ENCODE results near the gene PLSCR1.
"Not testable (repeated sequence)": the region's sequence is repeated elsewhere in the genome, so short reads cannot be mapped to it uniquely, and the experiment has no call there.

The PLSCR1 gene

DNA sequence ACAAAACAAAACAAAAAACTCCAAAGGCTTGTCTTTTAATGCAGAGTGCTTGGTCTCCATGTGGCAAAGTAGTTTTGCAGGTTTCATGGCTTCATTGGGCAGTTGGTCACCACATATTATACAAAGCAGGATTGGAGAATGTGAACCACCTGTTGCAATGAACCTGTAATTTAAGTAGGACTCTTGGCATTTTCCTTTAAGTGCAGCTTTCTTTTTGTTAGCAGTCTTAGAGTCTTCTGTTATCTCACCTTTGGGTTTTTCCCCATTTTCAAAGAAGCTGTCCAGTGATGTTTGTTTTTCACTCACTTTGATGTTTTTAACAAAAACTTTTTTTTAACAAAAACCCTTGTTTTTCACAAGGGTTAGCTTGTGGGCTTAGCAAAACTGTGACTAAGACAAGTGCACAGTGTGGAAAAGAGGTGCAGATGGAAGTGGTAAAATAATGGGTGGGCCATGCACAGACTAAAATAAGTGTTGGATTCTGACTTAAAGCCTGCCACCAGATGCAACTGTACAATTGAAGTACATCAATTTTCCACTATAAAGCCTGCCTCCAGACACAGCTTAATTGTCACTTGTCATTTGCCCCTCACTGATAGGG lies 2.9 kb upstream of the PLSCR1 start:
- DNase-seq = no peak

DNA sequence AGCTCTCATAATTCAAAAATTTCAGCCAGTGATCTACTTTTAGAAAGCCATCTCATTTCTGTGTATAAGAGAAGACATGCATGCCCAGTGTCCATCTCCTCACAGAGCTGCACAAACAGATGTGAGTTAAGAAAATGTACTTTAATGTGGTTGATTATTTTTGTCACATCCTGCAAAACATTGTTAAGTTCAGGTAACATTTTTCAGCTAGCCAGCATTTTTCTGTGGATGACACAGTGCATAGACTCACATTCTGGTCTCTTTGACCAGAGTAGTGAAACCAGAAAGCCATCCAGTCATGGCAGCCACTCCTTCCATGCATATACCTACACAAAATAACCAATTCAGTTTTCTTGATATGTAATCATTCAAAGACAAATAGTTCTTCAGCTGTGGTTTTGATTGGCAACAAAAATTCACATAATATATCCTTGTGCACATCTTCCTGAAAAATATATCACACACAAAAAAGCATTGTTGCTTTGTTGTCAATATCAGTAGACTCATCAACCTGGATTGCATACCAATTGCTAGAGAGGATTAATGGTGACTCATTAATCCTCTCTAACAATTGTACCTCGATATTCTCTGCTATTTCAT lies 2.1 kb upstream of the PLSCR1 start:
- no peak for DNase-seq

DNA sequence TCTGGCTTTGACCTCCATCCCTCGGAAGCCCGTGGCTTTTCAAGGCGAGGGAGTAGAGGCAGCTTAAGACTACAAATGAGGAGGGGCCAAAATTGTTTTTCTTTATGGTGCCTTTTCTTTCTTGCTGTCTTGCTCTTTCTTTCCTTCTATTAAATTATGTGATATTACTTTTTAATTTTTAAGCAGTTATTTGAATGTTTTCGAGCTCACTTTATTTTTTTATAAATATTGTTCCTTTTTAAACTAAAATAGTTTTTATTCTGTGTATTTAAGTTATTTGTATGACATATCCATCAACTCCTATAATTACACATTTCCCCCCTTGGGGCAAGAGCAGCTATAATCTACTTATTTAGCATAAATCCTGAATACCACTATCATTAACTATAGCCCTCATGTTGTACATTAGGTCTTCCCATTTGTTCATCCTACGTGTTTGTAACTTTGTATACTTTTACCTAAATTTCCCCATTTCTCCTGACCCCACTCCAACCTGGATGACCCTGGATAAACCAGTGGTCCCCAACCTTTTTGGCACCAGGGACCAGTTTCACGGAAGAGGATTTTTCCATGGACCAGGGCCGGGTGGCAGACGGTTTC lies 622 bp upstream of the PLSCR1 start:
- no peak for DNase-seq

DNA sequence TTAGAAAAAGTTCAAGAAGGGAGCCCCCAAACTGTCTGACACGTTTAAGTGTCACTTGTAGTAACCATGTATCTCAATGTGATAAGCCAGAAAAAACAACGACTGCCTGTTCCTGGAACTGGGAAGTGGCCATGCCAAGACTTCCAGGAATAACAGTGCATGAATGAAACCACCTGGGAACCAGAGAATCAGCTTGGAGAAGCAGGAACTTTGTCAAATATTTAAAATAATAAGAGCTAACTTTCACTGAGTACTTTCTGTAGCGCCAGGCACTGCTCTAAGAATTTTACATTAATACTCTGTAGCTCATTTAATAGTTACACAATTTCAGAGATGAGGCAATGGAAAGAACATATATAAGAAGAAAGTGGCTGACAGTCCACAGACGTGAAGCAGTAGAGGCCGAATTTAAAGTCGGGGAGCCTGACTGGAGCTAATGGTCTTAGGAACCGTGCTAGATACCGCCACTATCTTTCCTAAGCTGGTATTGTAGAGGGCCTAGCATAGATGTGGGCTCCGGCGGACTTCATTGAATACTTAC lies 876 bp downstream of the PLSCR1 start:
- DNase-seq = no peak

DNA sequence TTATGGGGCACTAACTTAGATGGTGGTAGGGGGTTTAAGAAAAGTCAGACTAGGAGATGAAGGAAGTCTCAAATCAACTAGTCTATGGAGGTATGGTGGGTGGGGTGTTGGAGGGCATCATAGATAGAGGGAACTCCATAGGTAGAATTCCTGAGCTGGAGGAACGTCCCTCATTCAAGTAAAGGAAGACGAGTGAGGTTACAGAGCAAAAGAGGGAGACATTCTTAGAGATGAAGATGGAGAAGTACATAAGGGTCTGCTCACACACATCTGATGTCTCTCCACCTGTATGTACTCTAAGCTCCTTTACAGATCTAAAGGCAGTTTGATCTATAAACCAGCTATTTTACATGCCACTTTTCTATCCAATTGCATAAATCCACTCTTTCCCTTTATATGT lies 1.4 kb downstream of the PLSCR1 start:
- DNase-seq = no peak

DNA sequence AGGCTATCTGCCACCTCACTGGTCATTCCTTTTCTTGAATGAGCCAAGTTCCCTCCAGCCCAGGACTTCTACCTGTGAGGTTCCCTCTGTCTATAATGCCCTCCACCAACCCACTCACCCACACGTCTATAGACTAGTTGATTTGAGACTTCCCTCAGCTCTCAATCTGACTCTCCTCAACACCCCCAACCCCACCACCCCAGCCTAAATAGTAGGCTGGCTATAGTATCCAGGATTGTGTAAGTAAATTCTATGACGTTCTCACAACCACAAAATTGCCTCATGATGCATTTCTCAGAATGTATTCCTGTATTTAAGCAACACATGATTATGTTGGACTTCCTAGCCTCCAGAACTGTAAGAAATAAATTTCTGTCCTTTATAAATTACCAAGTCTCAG lies 2.2 kb downstream of the PLSCR1 start:
- no peak for DNase-seq

DNA sequence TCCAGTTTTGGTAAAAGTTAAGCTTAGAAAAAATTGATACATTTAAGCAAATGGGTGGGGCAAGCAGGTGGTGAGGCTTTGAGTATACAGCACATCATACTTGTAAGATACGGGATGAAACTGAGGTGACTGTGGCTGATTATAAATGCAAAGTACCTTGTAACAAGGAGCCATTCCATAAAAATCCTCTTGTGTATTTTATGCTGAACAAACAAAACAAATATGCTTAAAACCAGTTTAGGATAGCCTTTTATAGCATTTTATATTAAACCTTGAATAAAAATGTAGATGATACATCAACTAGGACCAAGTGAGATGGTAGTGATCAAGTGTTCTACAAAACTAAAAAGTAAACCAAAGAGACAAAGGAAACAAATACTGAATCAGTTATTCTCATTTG lies 3.4 kb downstream of the PLSCR1 start:
- no peak for DNase-seq

DNA sequence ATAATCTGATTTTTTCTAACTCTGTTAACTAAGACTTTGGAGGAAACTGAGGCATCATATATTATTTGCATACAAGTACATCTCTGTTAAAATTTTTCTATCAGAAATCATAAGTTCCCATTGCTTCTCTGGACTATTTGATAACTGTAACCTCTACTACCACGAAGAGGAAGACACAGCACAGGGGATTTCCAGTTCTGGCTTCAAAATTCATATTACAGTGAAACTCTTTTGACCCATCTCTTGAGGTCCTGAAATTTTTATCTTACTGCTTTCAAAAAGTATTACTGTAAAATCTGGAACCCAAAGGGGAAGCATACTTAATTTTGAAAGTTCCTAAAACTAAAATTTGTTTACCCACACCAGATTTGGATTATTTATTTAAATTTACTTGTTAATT lies 4.2 kb downstream of the PLSCR1 start:
- no peak for DNase-seq

DNA sequence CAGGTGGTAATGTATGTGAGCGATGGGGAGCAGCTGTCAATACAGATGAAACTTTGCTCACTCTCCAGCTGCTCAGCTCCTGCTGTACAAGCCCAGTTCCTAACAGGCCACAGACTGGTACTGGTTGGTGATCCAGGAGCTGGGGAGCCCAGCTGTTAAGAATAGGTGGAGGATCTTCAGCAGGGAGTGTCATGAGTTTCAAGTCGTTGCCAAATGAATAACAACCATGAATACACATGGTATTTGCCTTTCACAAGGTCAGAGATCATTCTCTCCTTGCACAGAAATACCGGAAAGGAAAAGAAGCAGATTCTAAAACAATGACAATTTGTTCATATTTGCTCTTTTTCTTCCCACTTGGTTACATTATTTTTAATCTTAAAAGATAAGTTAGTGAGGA lies 5.1 kb downstream of the PLSCR1 start:
- no peak for DNase-seq

DNA sequence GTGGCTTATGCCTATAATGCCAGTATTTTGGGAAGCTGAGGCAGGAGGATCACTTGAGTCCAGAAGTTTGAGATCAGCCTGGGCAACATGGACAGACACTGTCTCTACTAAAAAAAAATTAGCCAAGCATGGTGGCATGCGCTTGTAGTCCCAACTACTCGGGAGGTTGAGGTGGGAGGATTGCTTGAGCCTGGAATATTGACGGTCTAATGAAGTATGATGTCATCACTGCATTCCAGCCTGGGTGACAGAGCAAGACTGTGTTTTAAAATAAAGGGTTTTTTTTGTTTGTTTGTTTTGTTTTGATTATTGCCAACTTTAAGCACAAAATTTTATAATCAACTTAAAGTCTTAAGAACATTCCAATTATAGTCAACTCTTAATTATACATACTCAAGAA lies 6.8 kb downstream of the PLSCR1 start:
- DNase-seq = no peak

DNA sequence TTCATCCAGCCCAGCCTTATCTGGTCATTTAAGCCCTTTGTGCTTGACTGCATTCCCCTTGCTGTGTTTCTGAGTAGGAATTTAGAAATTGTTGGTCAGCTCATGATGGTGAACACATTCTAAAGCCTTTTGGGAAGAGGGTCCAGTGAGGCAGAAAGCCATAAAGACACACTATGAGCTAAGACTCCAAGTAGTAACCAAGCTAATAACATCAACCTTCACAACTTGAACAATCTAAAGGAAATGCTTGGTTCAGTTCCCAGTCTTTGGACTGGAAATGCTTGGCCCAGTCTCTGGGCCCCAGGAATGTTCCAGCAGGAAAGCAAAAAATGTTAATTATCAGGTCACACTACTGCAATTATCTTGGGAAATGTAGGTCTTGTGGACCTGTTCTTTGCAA lies 7.7 kb downstream of the PLSCR1 start:
- no peak for DNase-seq

DNA sequence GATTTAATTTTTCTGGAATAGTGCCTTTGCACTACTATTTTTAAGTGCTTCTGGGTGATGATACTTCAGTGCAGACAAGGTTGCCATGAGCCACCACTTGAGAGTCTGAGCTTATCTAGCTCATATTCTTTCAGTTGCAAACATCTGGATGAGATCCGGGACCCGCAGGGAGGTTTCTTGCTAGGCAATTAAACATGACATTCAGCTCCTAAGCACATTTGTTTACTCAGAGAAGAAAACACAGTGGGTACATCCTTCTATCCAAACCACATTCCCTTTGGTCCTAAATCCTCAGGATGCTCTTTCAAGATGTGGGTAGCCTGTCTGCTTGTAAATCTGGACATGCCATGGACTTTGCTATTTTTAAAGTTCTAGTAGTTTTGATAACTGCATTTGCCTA lies 12.0 kb downstream of the PLSCR1 start:
- DNase-seq = no peak

DNA sequence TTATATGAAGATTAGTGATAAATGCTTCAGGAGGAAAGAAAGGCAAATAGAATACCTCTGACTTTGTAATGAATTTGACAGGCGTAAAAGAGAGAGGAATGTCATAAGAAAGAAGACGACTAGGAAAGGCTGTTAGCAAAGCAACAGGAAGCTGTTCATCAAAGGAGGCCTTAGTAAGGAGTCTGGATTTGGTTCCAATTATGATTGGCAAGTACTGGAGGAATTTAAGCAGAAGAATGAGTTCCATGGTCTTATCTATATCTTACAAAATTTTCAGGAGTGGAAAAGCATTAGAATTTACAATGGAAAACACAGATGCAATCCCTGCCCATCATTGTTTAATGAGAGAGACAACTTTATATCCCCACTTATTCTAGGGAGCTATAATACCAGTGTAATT lies 13.8 kb downstream of the PLSCR1 start:
- no peak for DNase-seq

DNA sequence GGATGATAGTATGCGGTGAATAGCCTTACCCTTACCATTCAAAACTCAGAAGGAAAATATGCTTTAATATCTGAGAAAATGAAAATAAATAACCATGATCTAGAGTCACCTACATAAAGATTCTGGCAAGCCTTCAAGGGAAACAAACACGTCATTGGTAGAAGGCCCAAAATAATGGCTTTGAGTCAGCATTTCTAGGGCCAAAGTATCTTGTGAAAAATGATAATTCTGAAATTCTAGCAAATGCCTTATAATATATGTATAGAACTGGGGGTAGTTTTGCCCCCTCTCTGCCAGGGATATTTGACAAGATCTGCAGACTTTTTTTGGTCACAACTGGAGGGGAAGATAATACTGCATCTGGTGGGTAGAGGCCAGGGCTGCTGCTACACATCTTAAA lies 15.4 kb downstream of the PLSCR1 start:
- no peak for DNase-seq

DNA sequence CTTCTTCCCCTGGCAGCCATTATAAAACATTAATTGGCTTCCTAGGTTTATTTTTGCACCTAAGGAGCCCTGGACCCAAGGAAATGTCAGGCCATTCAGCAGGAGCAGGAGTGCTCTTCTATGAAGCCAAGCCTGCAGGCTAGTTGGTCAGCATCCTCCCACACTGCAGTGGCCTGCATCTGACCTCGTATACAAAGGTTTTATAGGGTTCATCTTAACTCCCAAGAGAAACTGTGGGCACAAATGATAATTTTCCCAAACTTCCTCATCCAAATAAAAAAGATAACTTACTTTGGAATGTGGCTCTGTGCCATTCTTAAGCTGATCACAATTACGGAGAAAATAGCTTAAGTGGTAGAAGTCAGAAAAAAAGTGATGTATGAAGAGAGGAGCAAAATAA lies 19.4 kb downstream of the PLSCR1 start:
- no peak for DNase-seq

DNA sequence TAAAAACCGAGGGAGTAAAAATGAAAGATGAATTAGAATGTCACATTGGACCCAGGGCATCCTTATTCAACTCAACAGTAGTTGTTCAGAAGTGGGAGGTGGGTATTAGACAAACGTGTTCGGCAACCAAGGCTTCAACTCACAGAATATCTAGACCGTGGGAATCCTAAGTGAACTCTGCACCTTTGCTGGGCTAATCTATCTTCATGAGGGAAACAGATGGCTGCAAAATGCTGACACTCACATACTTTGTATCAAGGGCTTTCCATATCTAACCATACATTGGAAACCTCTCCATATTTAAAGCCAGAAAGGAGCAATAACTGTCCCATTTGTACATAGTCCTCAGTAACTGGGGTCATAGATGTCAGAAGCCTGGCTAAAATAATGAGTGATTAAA lies 20.9 kb downstream of the PLSCR1 start:
- no peak for DNase-seq

DNA sequence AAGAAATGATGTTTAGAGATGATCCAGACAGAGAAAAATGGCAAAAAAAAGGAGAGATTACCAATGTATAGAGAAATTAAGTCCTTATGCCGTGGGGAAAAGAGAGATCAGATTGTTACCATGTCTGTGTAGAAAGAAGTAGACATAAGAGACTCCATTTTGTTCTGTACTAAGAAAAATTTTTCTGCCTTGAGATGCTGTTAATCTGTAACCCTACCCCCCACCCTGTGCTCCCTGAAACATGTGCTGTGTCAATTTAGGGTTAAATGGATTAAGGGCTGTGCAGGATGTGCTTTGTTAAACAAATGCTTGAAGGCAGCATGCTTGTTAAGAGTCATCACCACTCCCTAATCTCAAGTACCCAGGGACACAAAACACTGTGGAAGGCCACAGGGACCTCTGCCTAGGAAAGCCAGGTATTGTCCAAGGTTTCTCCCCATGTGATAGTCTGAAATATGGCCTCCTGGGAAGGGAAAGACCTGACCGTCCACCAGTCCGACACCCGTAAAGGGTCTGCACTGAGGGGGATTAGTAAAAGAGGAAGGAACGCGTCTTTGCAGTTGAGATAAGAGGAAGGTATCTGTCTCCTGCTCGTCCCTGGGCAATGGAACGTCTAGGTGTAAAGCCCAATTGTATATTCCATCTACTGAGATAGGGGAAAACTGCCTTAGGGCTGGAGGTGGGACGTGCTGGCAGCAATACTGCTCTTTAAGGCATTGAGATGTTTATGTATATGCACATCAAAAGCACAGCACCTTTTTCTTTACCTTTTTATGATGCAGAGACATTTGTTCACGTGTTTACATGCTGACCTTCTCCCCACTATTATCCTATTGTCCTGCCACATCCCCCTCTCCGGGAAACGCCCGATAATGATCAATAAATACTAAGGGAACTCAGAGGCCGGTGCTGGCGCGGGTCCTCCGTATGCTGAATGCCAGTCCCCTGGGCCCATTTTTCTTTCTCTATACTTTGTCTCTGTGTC lies 21.9 kb downstream of the PLSCR1 start:
- not testable (repeated sequence) for DNase-seq

DNA sequence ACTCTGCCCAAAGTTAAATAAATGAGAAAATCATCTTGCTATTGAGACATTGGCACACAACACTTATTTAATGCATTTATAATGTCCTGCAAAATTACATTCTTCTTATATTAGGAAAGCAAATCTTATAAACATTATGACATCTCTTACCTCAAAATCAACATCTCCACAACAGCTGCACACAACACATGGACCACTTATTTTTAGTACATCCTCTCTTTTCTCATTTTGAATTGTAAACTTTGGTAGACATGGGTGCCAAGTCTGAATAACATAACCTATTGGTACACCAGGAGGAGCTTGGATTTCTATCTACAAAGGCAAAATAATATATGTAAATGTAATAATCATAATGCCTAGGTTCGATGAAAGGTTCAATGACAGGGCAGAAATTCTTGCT lies 23.0 kb downstream of the PLSCR1 start:
- no peak for DNase-seq

DNA sequence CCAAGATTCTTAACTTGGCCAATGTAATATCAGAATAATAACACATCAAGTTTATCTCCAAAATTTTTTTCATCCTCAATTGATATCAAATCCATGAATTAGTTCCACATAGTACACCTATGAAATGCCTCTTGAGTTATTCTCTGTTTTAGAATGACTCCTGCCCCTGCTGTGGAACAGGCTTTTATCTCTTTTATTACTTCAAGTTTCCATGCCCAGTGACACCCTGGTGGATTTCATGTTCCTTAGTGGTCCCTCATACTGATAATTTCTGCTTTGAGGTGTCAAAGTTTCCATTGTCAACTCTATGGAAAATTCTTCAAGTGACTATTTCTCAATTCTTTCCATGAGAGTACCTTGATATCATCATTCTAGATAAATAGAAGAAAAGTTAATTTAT lies 24.6 kb downstream of the PLSCR1 start:
- no peak for DNase-seq

DNA sequence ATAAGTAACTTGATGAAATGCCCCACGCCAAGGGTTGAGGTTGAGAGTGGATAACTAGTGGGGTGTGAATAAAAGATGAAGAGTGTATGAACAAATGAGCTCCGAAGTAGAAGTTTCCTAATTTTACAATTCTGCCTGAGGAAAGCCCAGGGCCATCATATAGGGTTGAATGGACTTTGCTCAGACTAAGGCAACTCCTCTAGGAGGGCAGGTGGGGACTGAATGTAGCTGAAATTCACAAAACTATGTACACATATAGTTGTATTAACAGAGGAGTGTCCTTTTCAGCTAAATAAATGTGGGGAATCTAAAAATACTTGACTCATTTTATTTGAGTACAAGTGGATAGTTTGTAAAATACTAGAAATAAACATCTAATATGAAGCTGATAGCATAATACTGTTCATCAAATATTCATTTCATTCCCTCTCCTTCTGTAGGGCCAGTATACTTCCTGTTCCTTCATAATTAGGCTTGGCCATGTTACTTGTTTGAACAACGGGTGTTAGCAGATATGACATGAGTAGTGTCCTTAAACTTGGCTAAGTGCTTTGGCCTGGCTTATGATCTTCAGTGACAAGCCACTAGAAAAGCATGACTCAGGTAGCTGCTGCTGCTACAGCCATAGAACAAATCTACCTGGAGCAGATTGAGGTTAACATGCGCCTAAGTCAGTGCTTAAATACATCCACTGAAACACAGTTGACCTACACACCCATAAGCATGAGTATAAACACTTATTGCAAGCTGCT lies 26.5 kb downstream of the PLSCR1 start:
- no peak for DNase-seq

DNA sequence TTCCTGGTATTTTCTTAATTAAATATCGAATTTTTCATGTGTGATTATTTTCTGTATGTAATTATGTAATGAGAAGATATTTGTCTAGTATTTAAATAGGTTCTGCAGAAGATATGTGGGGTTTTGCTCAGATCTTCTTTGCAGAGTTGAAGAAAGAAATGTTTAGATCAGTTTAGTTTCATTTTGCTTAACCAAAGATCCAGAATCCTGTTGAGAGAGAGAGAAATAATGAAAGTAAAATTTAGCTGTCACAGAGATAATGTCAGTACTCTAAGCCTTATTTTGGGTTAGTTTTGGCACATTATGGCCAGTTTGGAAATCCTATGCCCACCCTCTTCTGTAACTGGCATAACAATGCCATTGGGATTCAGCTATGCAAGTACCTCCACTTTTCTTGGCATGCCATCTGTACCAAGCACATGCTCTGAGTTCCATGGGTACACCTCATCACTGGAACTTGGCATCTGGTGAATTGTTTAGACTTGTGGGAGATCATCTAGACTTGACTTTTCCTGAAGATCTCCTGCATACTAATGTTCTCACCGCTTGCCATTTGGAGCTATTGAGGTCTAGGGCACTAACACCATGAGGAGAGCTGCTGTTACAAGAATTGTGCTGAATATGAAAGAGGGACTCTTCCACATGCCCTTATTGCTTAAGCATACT lies 30.9 kb downstream of the PLSCR1 start:
- no peak for DNase-seq
